ELR (cell line): ENCODE measurements around the gene UBE2R2.
"Not testable (repeated sequence)": the region's sequence is repeated elsewhere in the genome, so short reads cannot be mapped to it uniquely, and the experiment has no call there.

Experiments used
- DNase-seq: peaks from one replicate; pipeline ENCODE4 v3.0.0-alpha.2; 2015; ENCODE audit warnings: low read depth

UBE2R2 gene

DNA sequence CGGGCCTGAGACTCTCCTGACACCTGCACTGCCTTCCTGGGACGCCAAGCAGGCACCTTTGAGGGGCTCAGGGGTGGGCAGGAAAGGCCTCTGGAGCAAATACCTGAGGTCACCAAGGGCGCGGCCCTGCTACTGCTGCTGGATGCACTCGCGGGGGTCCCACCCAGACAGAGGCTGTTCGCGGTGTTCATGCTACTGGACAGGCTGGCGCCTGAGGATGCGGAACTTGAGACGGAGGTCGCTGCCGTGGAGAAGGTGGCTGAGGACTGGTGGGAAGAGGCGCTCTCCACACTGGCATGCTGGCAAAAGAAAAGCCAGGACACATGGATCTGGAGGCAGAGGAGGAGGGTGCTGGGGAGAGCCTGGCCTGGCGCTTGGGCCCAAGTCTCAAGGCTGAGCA, 110.7 kb downstream of the UBE2R2 start:
- DNase-seq: no peak

DNA sequence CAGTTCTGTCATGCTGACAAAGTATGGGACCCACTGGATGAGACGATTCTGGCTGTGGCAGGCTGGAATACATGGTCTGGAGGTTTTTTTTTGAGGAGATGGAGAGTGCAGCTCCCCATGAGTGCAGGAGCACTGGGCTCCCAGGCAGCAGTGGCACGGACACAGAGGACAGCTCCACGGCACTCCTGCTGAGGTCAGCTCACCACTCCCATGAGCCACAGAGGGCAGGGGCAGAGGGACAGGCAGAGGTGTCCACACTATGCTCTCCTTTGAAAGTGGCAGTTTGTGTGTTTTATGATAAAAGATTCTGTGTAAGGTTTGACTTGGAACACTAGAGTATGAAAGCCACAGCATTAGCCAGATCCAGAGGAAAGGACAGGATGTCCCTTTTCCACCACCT, 114.4 kb downstream of the UBE2R2 start:
- no peak for DNase-seq

DNA sequence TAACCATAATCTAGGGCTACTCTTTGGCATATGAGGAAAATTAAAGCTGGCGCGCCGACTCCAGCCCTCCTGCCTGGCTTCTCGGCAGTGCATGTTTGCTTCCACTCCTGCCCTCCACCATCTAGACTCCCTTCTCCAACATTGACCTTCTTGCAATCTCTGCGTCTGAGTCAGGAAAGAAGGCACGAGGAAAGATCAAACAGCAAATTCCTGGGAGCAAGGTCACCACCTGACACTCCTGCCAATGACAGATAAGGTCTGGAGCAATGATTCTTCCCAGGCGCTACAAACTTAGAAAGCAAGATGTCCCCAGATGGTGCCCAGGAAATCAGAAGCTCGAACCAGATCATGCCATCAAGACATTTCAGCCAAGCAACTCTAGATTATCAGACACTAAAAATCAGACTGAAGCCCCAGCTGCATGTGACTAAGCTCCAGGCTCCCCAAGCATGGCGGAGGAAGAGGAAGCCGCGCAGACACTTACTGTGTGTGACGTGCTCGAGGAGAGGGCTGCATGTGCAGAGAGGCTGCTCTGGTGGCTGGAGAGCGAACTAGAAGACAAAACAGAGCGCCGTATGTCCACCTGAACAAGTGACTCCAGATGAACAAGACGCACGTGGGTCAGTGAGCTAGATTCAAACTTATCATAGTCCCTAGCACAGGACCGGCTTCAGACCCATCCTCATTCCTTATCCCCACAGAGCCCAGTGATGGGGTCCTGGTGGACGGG, 115.3 kb downstream of the UBE2R2 start:
- no peak for DNase-seq

DNA sequence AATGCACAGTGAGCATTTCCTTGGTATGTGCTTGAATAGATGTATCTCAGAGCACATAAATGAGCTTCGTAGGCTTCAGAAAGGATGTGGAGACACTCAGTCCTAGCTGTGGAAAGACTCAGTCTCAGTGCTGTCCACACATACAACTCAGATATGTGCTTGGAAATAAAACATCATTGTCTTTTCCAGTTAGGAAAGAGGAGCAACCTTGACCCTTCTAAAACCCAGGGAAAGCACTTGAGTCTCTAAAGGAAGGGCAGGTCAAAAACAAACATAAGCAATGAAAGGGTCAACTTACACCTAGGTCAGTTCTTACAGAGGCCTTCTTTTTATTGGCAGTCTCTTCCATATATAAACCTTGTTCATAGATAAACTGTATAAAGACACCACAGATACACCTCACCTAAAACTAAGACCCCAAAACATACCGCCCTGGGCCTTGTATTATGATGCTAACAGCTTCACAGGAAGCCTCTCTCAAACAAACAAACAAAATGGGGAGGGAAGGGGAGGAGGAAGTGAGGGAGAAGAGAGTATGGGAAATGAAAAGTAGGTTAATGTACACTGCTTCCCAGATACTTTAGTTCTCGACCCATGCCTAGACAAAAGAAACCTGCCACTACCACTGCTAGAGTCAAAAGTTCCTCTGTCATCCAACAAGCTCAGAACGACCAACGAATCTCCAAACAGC, 117.4 kb downstream of the UBE2R2 start:
- DNase-seq: no peak

DNA sequence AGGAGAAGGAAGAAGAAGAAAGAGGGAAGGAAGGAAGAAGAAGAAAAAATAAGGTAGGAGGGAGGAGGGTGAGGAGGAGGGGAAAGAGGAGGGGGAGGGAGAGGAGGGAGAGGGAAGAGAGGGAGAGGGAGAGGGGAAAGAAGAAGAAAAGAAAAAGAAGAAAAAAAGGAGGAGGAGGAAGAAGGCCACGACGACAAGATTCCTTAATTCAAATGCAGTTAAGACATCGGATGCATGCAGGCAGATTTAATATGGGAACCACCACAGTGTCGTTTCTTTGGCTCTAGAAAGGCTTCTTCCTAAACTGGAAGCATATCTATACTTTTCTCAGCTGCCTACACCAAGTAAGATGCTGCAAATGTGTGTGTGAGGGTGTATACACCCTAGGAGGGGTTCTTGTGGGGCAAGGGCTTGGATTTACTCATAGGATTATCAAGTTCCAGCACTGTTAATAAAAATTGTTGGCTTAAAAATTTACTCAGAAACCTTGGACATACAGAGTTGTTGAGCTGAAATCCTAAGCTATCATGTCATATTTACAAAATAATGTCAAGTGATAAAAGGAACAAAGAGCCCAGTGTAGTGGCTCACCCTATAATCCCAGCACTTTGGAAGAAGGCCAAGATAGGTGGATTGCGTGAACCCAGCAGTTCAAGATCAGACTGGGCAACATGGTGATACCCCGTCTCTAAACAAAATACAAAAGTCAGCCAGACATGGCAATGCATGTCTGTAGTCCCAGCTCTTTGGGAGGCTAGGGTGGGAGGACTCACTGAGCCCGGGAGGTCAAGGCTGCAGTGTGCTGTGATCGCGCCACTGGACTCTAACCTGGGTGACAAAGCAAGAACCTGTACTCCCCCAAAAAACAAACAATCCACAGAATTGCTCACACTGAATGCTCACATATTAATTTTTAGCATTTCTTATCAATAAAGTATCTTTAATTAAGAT, 123.2 kb downstream of the UBE2R2 start:
- DNase-seq: no peak

DNA sequence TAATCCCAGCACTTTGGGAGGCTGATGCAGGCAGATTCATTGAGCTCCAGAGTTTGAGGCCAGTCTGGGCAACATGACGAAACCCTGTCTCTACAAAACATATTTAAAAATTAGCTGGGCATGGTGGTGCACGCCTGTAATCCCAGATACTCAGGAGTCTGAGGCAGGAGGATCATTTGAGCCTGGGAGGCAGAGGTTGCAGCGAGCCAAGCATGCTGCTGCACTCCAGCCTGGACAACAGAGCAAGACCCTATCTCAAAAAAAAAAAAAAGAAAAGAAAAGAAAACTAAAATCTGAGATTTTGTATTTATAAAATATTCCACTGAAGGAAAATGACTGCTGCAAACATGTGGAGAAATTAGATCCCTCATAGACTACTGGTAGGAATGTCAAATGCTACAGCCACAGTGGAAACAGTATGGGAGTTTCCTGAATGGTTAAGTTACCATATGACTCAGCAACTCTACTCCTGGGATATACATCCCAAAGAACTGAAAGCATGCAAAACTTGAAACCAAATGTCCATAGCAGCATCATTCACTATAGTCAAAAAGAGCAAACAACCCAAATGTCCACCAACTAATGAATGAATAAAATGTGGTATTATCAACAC, 125.6 kb downstream of the UBE2R2 start:
- DNase-seq: peak; percentile 85

DNA sequence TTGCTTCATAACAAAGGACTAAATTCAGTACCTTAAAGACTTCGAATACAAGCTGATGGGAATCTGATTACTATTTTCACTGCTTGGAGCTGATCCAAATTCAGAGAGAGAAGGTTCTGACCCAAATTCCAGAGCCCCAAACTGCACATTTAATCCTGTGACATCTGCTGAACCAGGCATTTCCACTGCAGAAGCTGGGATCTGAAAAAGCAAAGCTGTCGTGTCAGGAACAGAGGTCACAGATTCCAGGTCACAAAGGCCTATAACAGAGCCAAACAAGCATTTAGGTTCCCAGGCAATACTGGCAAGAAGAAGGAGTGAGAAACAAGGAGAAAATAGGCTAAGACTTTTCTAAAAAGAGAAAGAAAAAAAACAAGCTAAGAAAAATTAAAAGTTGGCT, 126.4 kb downstream of the UBE2R2 start:
- no peak for DNase-seq

DNA sequence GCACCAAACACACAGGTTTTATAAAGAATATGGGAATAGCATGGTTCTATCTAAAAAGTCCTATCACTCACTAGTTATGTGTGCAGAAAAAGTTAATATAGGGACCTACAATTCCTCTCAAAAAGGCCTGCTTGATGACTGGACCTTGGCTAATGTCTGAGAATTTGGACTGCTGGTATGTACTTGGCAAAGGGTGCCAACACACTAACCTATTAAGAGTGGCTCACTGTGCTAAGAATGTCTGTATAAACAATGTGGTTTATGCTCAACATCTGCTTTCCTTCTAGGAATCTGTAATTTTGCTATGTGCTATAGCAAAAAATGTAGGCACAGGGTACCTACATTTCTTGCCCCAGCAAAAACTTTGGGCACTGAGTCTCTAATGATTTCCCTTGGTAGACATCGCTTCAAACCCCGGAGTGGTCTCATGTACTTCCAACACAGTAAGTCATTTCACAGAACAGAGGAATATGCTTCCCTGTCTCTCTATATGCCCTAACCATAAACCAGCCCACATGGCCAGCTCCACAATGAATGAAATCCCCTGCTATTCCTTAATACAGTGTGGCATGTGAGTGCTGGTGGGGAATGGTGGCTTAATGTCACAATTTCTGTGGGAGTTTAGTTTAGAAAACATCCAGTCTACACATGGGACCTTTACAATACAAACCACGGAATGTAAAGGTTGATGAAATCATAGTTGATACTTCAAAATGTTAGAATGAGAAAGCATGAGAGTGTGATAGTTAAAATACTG, 130.0 kb downstream of the UBE2R2 start:
- peak; percentile 96 for DNase-seq

DNA sequence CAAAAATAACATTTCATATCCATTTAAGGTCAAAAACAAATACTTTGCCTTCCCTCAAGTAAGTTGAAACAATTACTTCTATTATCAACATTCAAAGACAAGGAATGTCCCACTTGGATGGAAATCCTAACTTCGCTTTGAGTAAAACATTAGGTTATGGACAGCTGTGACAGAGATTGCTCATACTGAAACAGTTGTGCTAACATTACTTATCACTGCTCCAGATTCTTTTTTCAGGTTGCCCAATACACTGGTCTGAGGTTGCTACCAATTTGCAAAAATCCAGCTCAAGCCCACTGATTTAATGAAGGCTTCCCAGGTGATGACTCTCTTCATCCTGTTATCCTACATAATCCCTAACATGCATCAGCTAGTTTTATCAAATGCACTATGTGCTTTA, 133.4 kb downstream of the UBE2R2 start:
- no peak for DNase-seq

DNA sequence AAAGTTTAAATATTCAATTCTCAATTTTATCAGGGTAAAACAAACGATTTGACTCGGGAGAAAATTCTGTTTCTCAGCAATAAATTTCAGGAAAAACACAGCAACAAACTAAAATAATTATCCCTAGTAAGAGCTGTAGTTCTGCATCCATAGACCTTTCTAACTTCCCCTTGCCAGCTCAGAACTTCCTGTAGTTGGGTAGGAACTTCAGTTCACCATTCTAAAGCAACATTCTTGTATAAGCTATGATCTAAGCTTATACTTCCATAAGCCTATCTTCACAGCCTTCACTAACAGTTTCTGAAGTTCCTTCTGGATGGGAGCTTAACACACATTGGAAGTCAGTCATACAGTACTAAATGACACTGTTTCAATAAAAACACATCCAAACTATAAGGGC, 135.1 kb downstream of the UBE2R2 start:
- DNase-seq: no peak

DNA sequence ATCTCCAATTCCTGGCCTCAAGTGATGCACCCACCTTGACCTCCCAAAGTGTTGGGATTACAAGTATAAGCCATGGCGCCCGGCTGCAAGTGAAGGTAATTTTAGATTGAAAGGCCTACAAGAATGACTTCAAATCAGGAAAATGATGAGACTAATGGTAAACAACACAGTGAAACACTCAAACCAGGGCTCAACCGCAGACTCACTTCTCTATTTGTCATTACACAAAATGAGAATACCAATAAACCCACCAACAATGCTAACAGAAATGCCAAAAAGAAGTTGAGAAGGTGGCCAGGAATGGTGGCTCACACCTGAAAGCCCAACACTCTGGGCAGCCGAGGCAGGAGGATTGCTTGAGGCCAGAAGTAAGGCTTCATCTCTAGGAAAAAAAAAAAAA, 139.6 kb downstream of the UBE2R2 start:
- DNase-seq: no peak

DNA sequence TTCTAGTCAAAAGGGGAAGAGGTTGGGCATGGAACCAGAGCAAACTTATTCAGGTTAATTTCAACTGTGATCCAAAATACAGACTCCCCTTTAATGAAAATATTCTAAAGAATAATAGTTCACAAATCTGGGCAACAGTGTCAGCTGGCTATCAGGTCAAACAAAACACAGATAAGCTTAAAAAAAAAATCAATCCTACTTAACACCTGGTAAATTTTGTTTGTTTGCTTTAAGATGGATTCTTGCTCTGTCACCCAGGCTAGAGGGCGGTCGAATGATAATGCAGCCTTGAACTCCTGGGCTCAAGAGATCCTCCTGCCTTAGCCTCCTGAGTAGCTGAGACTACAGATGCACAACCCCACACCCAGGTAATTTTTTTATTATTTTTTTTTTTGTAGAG, 142.8 kb downstream of the UBE2R2 start:
- no peak for DNase-seq

DNA sequence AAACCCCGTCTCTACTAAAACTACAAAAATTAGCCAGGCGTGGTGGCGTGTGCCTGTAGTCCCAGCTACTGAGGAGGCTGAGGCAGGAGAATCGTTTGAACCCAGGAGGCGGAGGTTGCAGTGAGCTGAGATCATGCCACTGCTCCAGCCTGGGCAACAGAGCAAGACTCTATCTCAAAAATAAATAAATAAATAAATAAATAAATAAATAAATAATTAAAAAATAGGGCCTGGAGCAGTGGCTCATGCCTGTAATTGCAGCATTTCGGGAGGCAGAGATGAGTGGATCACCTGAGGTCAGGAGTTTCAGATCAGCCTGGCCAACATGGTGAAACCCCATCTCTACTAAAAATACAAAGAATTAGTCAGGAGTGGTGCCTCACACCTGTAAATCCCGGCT, 145.5 kb downstream of the UBE2R2 start:
- not testable (repeated sequence) for DNase-seq

DNA sequence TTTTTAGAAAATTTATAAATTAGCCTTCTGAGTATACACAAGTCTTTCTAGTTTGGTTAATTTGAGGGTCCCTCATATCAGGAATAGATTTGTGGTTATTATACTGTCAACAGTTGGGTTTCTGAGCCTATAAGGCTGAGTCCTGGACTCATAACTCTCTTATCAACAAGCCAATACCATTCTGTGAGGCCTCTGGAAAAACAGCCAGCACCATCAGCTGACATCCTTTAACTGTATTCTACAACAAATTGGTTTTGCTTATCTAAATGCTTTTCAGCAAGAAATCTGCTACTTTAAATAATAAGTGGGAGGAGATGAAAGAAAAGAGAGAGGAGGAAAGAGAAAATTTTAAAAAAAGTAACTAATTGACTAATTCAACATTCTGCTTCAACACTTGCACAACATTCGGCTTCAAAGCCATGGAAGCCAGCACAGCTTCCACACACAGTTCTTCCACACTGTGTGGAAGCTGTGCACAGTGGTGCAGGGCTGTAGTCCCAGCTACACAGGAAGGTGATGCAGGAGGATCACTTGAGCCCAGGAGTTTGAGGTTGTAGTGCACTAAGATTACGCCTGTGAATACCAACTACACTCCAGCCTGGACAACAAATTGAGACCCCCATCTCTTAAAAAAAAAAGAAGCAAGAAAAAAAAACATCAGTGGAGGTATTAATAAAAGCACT, 147.3 kb downstream of the UBE2R2 start:
- no peak for DNase-seq
